ENCODE results near the gene GCH1.

- TF ChIP-seq CTCF (IDR thresholded peaks at IDR 0.05; ENCODE audit: insufficient read depth, low read length) (no peak), REST (IDR thresholded peaks at IDR 0.05; ENCODE audit: insufficient replicate concordance, low read depth) (no peak)
Measured at GRCh38 chr14:54804538-54805041, 98.0 kb downstream of the GCH1 start.

All from HL-60 (cell line).